Measurements from ENCODE around the gene DCAKD. TPM values are rescaled to one million over a fixed set of nuclear protein-coding genes. Genes with fewer than 3 reads are reported as not detected.
"Not testable (repeated sequence)": the region's sequence is repeated elsewhere in the genome, so short reads cannot be mapped to it uniquely, and the experiment has no call there.

The DCAKD gene
- total RNA-seq, 4 donors from 2014 or later, result 50.3 to 68.8 (median 57.9) TPM

GRCh38 chr17:45061606-45062205, 10.3 kb upstream of the DCAKD start:
- Histone ChIP-seq H3K9me3 (no peaks in the 10 kb centered on the region), H3K27me3 (no peaks in the 10 kb centered on the region), H3K4me1 (peaks cover 43 to 68% (median 64%) of the 10 kb centered on the region in 4 donors), H3K36me3 (peaks cover 0 to 6% (median 0%) of the 10 kb centered on the region in 4 donors), H3K4me3 (peak overlapping the region; percentile 65 to 89 (median 76)), H3K27ac (replicated peaks in 1 of 4) (peak overlapping the region; percentile 84 to 95 (median 86))
- DNase-seq (ENCODE audit: extremely low spot score), result no peak
- intact Hi-C loops (cut with DNase I), result no loop called here
- TF ChIP-seq POLR2AphosphoS5 (IDR thresholded peaks at IDR 0.05) (no peak), POLR2A (IDR thresholded peaks at IDR 0.05; ENCODE audit: low read depth) (no peak), EP300 (IDR thresholded peaks at IDR 0.05) (no peak)
- TF ChIP-seq, protein P1, sequence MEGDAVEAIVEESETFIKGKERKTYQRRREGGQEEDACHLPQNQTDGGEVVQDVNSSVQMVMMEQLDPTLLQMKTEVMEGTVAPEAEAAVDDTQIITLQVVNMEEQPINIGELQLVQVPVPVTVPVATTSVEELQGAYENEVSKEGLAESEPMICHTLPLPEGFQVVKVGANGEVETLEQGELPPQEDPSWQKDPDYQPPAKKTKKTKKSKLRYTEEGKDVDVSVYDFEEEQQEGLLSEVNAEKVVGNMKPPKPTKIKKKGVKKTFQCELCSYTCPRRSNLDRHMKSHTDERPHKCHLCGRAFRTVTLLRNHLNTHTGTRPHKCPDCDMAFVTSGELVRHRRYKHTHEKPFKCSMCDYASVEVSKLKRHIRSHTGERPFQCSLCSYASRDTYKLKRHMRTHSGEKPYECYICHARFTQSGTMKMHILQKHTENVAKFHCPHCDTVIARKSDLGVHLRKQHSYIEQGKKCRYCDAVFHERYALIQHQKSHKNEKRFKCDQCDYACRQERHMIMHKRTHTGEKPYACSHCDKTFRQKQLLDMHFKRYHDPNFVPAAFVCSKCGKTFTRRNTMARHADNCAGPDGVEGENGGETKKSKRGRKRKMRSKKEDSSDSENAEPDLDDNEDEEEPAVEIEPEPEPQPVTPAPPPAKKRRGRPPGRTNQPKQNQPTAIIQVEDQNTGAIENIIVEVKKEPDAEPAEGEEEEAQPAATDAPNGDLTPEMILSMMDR (IDR thresholded peaks at IDR 0.05), result no peak
- 14% methylated on average over 15 of the region's 15 CpGs for WGBS

DNA sequence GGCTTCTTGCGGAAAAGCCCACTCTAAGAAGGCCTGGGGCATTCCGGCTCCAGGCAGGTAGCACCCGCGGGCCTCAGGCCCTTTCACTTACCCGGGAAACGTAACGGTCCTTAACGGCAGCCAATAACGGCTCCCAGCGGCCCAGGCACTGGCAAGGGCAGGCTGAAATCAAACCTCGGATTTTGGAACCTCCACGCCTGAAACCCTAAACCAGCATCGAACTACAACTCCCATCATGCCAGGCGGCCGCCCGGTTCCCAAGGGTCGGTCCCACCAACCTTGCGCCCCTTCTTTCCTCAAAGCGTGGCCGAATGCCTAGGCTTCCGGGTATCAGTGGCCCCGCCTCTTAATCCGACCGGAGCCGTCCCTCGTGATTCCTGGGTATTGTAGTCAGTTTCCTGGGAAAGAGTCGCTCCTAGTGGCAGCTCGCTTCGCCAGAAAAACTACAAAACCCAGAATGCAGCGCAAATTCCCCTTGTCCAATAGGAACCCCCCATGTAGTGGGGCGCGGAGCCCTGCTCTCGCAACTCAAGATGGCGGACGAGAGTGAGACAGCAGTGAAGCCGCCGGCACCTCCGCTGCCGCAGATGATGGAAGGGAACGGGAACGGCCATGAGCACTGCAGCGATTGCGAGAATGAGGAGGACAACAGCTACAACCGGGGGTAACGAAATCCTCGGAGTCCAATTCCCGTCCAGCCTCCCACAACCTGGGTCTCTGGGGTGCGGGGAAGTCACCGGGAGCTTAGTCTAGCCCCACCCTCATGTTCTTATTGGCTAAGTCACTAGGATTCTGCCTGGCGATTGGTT, 9.6 kb upstream of the DCAKD start, which contains the start of gene NMT1:
Gene NMT1, plus strand, starts transcription at position 521 of the 809 bp plus-strand sequence. Its CDS starts 13 bp downstream, at position 534.
- Histone ChIP-seq H3K27ac (replicated peaks in 1 of 4) (peak within 1 kb of the TSS; percentile 84 to 95 (median 86)), H3K4me1 (peaks cover 41 to 61% (median 60%) of the 10 kb centered on the region in 4 donors), H3K27me3 (no peaks in the 10 kb centered on the region), H3K36me3 (peaks cover 0 to 6% (median under 1%) of the 10 kb centered on the region in 4 donors), H3K4me3 (peak within 1 kb of the TSS; percentile 65 to 89 (median 76)), H3K9me3 (no peaks in the 10 kb centered on the region)
- intact Hi-C loops (cut with DNase I), result no loop called here
- peak; percentile 100 for DNase-seq (ENCODE audit: extremely low spot score)
- 0% methylated on average over 14 of the region's 50 CpGs for WGBS
- TF ChIP-seq POLR2A (IDR thresholded peaks at IDR 0.05; ENCODE audit: low read depth) (peak; percentile 95), EP300 (IDR thresholded peaks at IDR 0.05) (no peak), POLR2AphosphoS5 (IDR thresholded peaks at IDR 0.05) (peak; percentile 86 to 98)
- TF ChIP-seq, protein P1 (IDR thresholded peaks at IDR 0.05), result no peak

DNA sequence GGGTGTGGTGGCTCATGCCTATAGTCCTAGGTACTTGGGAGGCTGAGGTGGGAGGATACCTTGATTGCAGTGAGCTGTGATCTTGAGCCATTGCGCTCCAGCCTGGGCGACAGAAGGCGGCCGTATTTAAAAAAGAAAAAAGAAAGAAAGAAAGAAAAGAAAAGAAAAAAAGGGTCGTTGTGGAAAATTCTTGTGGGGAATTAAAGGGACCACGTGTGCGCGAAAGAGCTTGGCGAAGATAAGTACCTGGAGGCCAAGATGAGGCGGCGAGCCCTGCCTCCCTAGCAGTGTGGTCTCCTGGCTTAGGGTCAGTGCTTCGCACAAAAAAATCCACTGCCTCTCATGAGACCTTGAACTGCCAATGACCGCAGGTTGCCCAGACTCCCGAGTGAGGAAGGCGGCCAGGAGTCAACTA, 9.0 kb upstream of the DCAKD start:
- Histone ChIP-seq H3K27me3 (no peaks in the 10 kb centered on the region), H3K4me3 (peak overlapping the region; percentile 65 to 89 (median 76)), H3K36me3 (peaks cover 0 to 6% (median 3%) of the 10 kb centered on the region in 4 donors), H3K4me1 (peaks cover 41 to 55% (median 54%) of the 10 kb centered on the region in 4 donors), H3K9me3 (no peaks in the 10 kb centered on the region), H3K27ac (replicated peaks in 1 of 4) (peak overlapping the region; percentile 84 to 95 (median 86))
- WGBS, result 13% methylated on average over 13 of the region's 15 CpGs
- no peak for DNase-seq (ENCODE audit: extremely low spot score)
- intact Hi-C loops (cut with DNase I), result no loop called here
- TF ChIP-seq POLR2AphosphoS5 (IDR thresholded peaks at IDR 0.05) (no peak), EP300 (IDR thresholded peaks at IDR 0.05) (no peak), POLR2A (IDR thresholded peaks at IDR 0.05; ENCODE audit: low read depth) (no peak)
- TF ChIP-seq, protein P1 (IDR thresholded peaks at IDR 0.05), result no peak

- intact Hi-C loops (cut with DNase I), result loop anchor here (5.0 kb wide), 1 partner anchor 45 kb away; no protein-coding TSS in a partner anchor
- TF ChIP-seq POLR2A (IDR thresholded peaks at IDR 0.05; ENCODE audit: low read depth), result peak; percentile 45
- no peak for TF ChIP-seq EP300 (IDR thresholded peaks at IDR 0.05)
- TF ChIP-seq, protein P1 (IDR thresholded peaks at IDR 0.05), result no peak
- TF ChIP-seq POLR2AphosphoS5 (IDR thresholded peaks at IDR 0.05), result peak in 1 of 2 donors; percentile 82
- Histone ChIP-seq H3K27me3 (no peaks in the 10 kb centered on the region), H3K9me3 (no peaks in the 10 kb centered on the region), H3K4me1 (peaks cover 12 to 35% (median 30%) of the 10 kb centered on the region in 4 donors), H3K27ac (replicated peaks in 1 of 4) (peak overlapping the region; percentile 86 to 96 (median 88)), H3K4me3 (peak overlapping the region; percentile 58 to 65 (median 62)), H3K36me3 (peaks cover 0 to 9% (median 0%) of the 10 kb centered on the region in 4 donors)
- 28% methylated on average over 17 of the region's 36 CpGs for WGBS
- no peak for DNase-seq (ENCODE audit: extremely low spot score)
These were observed 780 bp upstream of the DCAKD start for GRCh38 chr17:45052052-45052772.

DNA sequence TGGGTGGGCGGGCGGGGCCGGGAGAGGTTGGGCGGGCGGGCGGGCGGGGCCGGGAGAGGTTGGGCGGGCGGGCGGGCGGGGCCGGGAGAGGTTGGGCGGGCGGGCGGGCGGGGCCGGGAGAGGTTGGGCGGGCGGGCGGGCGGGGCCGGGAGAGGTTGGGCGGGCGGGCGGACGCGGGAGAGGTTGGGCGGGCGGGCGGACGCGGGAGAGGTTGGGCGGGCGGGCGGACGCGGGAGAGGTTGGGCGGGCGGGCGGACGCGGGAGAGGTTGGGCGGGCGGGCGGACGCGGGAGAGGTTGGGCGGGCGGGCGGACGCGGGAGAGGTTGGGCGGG, 254 bp upstream of the DCAKD start:
- H3K36me3 ChIP-seq; H3K9me3 ChIP-seq; DNase-seq (ENCODE audit: extremely low spot score); H3K27me3 ChIP-seq: not testable (repeated sequence)
- peaks cover 12 to 35% (median 30%) of the 10 kb centered on the region in 4 donors for H3K4me1 ChIP-seq
- intact Hi-C loops (cut with DNase I), result loop anchor here (5.0 kb wide), 1 partner anchor 46 kb away; no protein-coding TSS in a partner anchor
- no CpG with 5 or more reads among the region's 54 CpGs for whole genome bisulfite sequencing
- peak overlapping the region; percentile 87 to 96 (median 90) for H3K27ac ChIP-seq (replicated peaks in 1 of 4)
- H3K4me3 ChIP-seq, result peak overlapping the region; percentile 61 to 71 (median 63)
